Subcutaneous abdominal adipose tissue (tissue), 5 donors: ENCODE results near the gene TBC1D1.

ENCODE experiments used
- H3K27ac ChIP-seq: one replicate; pipeline ENCODE4 v1.7.0; 2013; ENCODE audit warnings: low read depth, mild to moderate bottlenecking, inconsistent platforms, low read length, moderate library complexity
- H3K27me3 ChIP-seq, 5 donors: one replicate each; pipeline ENCODE4 v1.7.0; 2013; ENCODE audit warnings: low read length in 5 of 5, inconsistent platforms in 1 of 5; ENCODE audit not compliant: control insufficient read depth in 5 of 5, insufficient read depth in 4 of 5
- H3K36me3 ChIP-seq, 5 donors: one replicate each; pipeline ENCODE4 v1.7.0; 2013; ENCODE audit warnings: low read length in 5 of 5; ENCODE audit not compliant: control insufficient read depth in 5 of 5, insufficient read depth in 5 of 5
- H3K4me1 ChIP-seq, 5 donors: one replicate each; pipeline ENCODE4 v1.7.0; 2013; ENCODE audit warnings: low read length in 5 of 5, mild to moderate bottlenecking in 3 of 5, moderate library complexity in 1 of 5; ENCODE audit not compliant: control insufficient read depth in 5 of 5, insufficient read depth in 5 of 5
- H3K4me3 ChIP-seq, 5 donors: one replicate each; pipeline ENCODE4 v1.7.0; 2013; ENCODE audit warnings: low read length in 5 of 5, low read depth in 1 of 5
- H3K9ac ChIP-seq, 5 donors: one replicate each; pipeline ENCODE4 v1.7.0; 2013; ENCODE audit warnings: low read length in 5 of 5, mild to moderate bottlenecking in 4 of 5, moderate library complexity in 3 of 5
- H3K9me3 ChIP-seq, 5 donors: one replicate each; pipeline ENCODE4 v1.7.0; 2013; ENCODE audit warnings: low read length in 5 of 5; ENCODE audit not compliant: control insufficient read depth in 5 of 5
- donor health status: healthy.
- donor health status: healthy.
- donor health status: healthy.
- donor health status: healthy.
- donor health status: healthy.

Gene TBC1D1

DNA sequence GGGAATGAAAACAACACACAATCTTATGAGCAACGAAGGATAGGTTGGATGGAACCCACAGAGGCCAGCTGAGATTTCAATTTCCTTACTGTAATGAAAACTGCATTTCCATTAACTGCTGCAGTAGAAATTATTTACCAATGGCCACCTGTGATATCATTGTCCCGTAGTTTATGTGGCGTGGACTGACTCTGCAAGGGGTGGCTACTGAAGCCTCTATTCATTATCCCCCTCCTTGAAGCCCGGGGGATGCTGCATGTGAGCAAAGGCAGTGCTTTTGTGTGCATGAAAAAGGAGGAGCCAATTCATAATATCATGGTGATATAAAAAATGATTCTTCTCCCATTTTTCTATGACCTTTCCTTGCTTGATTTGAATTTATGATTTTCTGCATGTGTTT lies 277.1 kb downstream of the TBC1D1 start:
- H3K27ac ChIP-seq: no peak overlapping the region
- H3K4me1 ChIP-seq: peaks cover 0 to 24% (median 9%) of the 10 kb centered on the region in 5 donors
- H3K9ac ChIP-seq: no peak overlapping the region
- peaks cover 0 to 5% (median 4%) of the 10 kb centered on the region in 5 donors for H3K9me3 ChIP-seq
- no peaks in the 10 kb centered on the region for H3K36me3 ChIP-seq
- no peaks in the 10 kb centered on the region for H3K27me3 ChIP-seq
- no peak overlapping the region for H3K4me3 ChIP-seq

DNA sequence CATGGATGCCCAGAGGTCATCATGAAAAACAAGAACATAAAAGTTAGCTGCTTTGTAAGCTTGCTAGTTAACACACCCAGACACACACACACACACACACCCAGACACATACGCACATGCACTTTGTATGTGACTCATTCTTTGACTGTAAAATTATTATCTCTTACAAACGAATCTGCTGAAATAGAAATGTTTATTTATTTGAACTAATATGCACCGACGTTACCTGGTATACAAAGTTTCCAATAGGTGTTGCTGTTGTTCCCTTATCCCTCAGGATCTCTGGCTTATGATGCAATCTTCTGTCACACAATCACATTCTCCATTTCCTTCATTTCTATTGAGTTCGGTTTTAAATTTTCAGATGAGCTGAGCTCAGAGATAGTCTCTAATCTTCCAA lies 278.6 kb downstream of the TBC1D1 start:
- Histone ChIP-seq H3K27ac (no peak overlapping the region), H3K4me1 (peaks cover 0 to 28% (median 9%) of the 10 kb centered on the region in 5 donors), H3K9me3 (peaks cover 0 to 2% (median under 1%) of the 10 kb centered on the region in 5 donors), H3K4me3 (no peak overlapping the region), H3K36me3 (no peaks in the 10 kb centered on the region), H3K9ac (no peak overlapping the region), H3K27me3 (no peaks in the 10 kb centered on the region)

DNA sequence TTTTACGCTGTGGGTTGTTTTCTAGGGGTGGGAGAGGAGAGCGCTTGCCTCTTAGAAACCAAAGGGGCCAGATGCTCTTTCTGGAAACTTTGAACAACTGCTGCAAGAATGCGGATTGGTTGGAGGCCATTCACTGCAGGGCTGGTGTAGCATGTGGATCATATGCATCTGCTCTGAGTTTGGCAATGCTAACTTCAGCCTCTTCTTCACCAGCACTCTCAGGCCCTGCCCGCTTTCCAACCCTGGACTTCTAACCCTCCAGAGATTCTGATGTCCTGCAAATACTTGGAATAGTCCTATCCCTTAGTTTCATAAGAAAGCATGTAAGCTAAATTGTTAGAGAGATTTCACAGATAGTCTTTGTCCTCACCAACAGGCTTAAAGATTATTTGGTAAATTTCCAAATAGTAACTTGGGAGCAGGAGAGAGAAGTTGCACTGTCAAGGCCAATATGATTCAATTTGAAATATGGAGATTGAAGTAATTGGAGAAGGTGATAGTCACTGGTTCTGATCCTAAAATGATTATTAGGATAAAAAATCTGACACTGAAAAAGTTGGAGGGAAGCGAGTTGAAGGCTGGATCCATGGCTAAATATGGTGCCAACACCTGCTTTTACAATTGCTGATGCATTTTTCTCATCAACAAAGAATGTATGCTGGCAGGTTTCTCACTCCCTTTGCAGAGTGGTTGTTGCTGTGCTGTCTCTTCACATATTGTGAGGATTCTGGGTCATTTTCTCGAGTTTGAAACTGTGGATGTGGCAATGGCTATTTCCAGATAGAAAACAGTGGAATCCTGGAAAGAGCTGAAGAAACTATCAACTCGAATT lies 279.7 kb downstream of the TBC1D1 start:
- H3K27ac ChIP-seq: no peak overlapping the region
- no peaks in the 10 kb centered on the region for H3K9me3 ChIP-seq
- peaks cover 0 to 32% (median 9%) of the 10 kb centered on the region in 5 donors for H3K4me1 ChIP-seq
- no peaks in the 10 kb centered on the region for H3K36me3 ChIP-seq
- no peak overlapping the region for H3K9ac ChIP-seq
- no peak overlapping the region for H3K4me3 ChIP-seq
- H3K27me3 ChIP-seq: no peaks in the 10 kb centered on the region

DNA sequence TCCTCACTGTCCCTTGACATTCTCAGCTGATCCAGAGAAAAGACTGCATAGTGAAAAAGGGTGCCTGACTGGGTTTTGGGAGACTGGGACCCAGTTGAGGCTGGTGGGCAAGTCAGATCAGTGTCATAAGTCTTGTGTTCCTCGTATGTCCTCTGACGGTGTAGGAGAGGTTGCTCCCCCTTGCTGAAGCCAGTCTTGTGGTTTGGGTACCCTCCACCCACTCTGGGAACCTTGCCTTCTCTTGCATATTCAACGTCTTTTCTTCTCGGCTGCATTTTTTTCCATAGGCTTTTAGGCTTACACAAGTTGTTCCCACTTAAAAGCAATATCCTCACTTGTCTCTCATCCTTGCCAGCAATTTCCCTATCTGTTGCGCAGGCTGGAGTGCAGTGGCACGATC lies 281.2 kb downstream of the TBC1D1 start:
- Histone ChIP-seq H3K9me3 (no peaks in the 10 kb centered on the region), H3K4me1 (peaks cover 0 to 24% (median 9%) of the 10 kb centered on the region in 5 donors), H3K27me3 (no peaks in the 10 kb centered on the region), H3K36me3 (no peaks in the 10 kb centered on the region), H3K4me3 (no peak overlapping the region), H3K9ac (no peak overlapping the region), H3K27ac (no peak overlapping the region)

DNA sequence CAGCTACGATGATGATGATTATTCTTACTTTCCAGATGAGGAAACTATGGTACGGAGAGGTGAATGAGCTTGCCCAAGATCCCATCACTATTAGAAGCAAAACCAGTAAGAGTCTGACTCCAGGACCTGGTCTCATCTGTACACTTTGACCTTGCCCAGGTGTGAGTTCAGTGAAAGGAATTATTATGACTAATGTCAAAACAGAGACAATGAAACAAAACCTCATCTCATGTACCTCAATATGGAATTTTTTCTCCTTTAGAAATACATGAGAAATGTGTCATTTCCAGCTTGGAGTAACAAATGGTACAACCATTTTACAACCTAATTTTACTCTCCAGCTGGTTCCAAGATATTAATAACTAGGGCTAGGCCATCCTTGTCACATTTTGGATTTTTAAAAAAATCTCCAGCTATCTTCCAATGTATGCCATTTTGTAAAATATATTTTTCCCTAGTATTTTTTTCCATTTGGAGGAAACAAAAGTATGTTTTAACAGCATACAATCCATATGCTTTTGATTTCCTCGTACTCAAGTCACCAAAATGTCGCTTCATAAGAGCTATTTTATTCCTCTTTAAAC lies 283.1 kb downstream of the TBC1D1 start:
- no peaks in the 10 kb centered on the region for H3K27me3 ChIP-seq
- no peaks in the 10 kb centered on the region for H3K9me3 ChIP-seq
- peaks cover 0 to 43% (median 18%) of the 10 kb centered on the region in 5 donors for H3K4me1 ChIP-seq
- H3K9ac ChIP-seq: no peak overlapping the region
- H3K36me3 ChIP-seq: no peaks in the 10 kb centered on the region
- no peak overlapping the region for H3K4me3 ChIP-seq
- no peak overlapping the region for H3K27ac ChIP-seq

DNA sequence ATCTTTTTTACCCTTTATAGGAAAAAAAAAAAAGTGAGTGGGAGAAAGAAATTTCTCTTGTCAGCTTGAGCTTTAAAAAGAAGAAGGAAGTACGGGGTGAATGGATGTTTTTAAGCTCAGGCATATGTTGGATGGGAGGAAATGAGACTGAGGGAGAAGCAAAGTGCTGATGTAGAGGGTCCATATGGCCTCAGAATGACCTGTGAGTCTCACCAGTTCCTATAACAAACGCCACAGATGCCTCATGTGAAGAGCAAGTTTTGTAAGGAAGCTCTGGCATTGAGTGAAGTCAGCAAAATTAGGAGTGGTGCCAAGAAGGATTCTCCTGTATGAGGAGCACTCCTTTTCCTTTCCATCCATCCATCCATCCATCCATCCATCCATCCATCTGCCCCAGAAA lies 283.9 kb downstream of the TBC1D1 start:
- no peaks in the 10 kb centered on the region for H3K9me3 ChIP-seq
- no peaks in the 10 kb centered on the region for H3K36me3 ChIP-seq
- no peak overlapping the region for H3K9ac ChIP-seq
- H3K4me1 ChIP-seq: peaks cover 0 to 43% (median 22%) of the 10 kb centered on the region in 5 donors
- H3K27me3 ChIP-seq: no peaks in the 10 kb centered on the region
- no peak overlapping the region for H3K27ac ChIP-seq
- no peak overlapping the region for H3K4me3 ChIP-seq

DNA sequence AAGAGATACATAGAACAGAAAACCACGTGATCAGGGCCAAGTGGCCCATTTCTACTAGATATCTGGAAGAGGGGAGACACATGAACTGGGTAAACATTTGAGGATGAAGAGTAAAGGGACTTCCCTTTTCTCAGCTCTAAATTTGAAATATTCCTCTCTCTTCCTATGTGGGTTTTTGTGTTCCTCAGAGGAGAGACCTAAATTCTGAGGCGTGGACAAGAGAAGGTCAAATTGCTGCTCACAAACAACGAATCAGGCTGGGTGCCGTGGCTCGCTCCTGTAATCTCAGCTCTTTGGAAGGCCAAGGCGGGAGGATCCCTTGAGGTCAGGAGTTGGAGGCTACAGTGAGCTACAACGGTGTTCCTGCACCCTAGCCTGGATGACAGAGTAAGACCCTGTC lies 285.3 kb downstream of the TBC1D1 start:
- Histone ChIP-seq H3K27me3 (no peaks in the 10 kb centered on the region), H3K27ac (no peak overlapping the region), H3K4me1 (peaks cover 0 to 34% (median 12%) of the 10 kb centered on the region in 5 donors), H3K4me3 (no peak overlapping the region), H3K9me3 (no peaks in the 10 kb centered on the region), H3K9ac (no peak overlapping the region), H3K36me3 (no peaks in the 10 kb centered on the region)

DNA sequence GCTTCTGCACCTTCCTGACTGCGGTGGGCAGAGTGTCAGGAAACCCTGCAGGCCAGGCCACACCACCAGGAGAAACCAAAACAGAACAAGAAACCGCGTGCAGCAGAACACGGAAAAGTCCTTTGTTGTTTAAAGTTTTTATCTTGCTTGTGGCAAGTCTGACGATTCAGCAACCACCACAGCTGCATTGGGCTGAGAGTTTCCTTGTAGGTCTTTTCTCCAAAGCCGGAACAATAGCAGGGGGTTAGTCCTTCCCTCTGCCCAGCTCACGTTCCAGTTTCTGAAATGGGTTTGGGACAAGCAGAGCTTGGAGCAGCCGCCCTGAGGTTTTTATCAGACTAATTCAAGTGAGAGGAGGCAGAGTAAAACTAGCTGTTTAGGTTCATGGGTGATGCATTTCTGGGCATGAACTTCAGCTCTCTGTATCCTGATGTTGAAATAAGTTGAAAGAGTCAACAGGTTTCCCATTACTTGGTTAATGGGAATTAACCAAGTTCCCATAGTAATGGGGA lies 286.2 kb downstream of the TBC1D1 start:
- H3K27me3 ChIP-seq: no peaks in the 10 kb centered on the region
- peak overlapping the region in 2 of 5 donors; percentile 8 to 51 for H3K4me3 ChIP-seq
- H3K36me3 ChIP-seq: no peaks in the 10 kb centered on the region
- peaks cover 0 to 31% (median 12%) of the 10 kb centered on the region in 5 donors for H3K4me1 ChIP-seq
- no peak overlapping the region for H3K27ac ChIP-seq
- H3K9ac ChIP-seq: peak overlapping the region in 1 of 5 donors; percentile 14
- no peaks in the 10 kb centered on the region for H3K9me3 ChIP-seq

DNA sequence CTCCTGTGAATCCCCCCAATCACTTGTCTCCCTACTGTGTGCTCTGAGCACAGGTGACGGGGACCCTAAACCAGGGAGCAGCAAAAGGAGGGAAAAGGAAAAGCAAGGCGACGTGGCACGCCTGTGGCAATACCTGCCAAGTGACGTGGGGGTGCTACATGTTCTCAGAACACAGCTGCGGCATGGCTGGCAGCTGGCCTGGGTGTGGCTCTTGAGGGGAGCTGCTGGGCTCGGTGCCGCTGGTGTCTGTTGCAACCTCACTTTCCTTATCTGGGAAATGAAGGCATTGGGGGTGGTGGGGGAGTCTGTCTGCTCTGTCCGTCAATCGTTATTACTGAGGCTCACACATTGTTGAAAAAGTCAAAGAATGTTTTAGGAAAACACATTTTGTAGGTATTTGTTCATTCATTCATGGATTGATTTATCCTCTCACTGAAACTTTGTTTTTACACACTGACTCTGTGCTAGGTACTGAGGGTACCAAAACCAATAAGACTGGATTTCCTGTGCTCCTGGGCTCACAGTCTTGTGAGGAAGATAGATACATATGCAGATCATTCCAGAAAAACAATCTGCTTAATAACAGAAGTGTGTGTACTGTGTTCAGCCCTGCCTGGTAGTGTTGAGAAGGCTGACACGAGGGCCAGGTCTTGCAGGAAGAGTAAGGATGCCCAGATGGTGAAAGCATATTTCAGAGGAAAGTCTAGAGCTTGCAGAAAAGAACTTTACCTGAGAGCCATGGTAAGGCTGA lies 286.9 kb downstream of the TBC1D1 start:
- Histone ChIP-seq H3K4me1 (peaks cover 0 to 31% (median 12%) of the 10 kb centered on the region in 5 donors), H3K4me3 (peak overlapping the region in 2 of 5 donors; percentile 8 to 51), H3K36me3 (no peaks in the 10 kb centered on the region), H3K9me3 (no peaks in the 10 kb centered on the region), H3K27ac (no peak overlapping the region), H3K27me3 (no peaks in the 10 kb centered on the region), H3K9ac (peak overlapping the region in 1 of 5 donors; percentile 14)
